A549 (cell line): Measurements from ENCODE around the gene EVC2. TPM values are rescaled to one million over a fixed set of nuclear protein-coding genes. Genes with fewer than 3 reads are reported as not detected.

ENCODE experiments used
- ATAC-seq, 2 experiments: fragments of 200-7000 bp in 1 of 2; fragments of >200 bp in 1 of 2; cut with Nextera tagmentation in 1 of 2; cut with Tn5 transposase in 1 of 2; 3 replicates each; pipeline versions ENCODE4 v1.8.0 to v1.9.1; 2018 to 2020; ENCODE audit warnings: mild to moderate bottlenecking in 1 of 2, moderate library complexity in 1 of 2
- CTCF ChIA-PET: fragments of 300-600 bp; sonication (Branson Sonifier 250); formaldehyde crosslinking; extraction: SDS; loops from one replicate; lab custom pipeline; 2021; ENCODE audit warnings: antibody characterized with exemption, inconsistent platforms; lab: Yijun Ruan, JAX
- POLR2A ChIA-PET: fragments of 350-600 bp; formaldehyde crosslinking; extraction: SDS; loops from one replicate; lab custom pipeline; 2021; ENCODE audit warnings: antibody characterized with exemption, inconsistent platforms; lab: Yijun Ruan, JAX
- DNase-seq, 2 experiments: peaks; one replicate each; pipeline versions ENCODE4 v3.0.0 to v3.0.0-alpha.2; 2011 to 2016; ENCODE audit warnings: low read depth in 1 of 2, low spot score in 1 of 2
- FAIRE-seq: peaks from 2 replicates; lab custom pipeline; 2011; peaks lifted over from hg19 to GRCh38; lab: Jason Lieb, UNC
- H3K27ac ChIP-seq, 2 experiments: fragments of >200 bp; sonication (Bioruptor Twin); formaldehyde crosslinking; 3 replicates each; pipeline ENCODE4 v1.5.1; 2016 to 2017
- H3K4me1 ChIP-seq: fragments of >200 bp; sonication (Bioruptor Twin); formaldehyde crosslinking; 3 replicates; pipeline ENCODE4 v1.6.1; 2016
- H3K4me2 ChIP-seq: fragments of >200 bp; sonication (Bioruptor Twin); formaldehyde crosslinking; 3 replicates; pipeline ENCODE4 v1.6.1; 2016
- H3K4me3 ChIP-seq: fragments of >200 bp; sonication (Bioruptor Twin); formaldehyde crosslinking; 3 replicates; pipeline ENCODE4 v1.5.1; 2016
- H3K9me3 ChIP-seq: fragments of >200 bp; sonication (Bioruptor Twin); formaldehyde crosslinking; 3 replicates; pipeline ENCODE4 v1.6.1; 2016
- BCL3 ChIP-seq: fragments of >200 bp; sonication (Bioruptor Twin); formaldehyde crosslinking; IDR thresholded peaks from 3 replicates; pipeline ENCODE4 v1.6.1; 2016
- EHMT2 ChIP-seq: fragments of 200-600 bp; sonication (generic); IDR thresholded peaks from 2 replicates; pipeline ENCODE4 v1.6.1; 2016; ENCODE audit warnings: antibody characterized with exemption, low read depth, mild to moderate bottlenecking, moderate library complexity
- ELK1 ChIP-seq: fragments of 150-350 bp; IDR thresholded peaks from 2 replicates; pipeline ENCODE4 v1.6.1; 2014; ENCODE audit warnings: low read depth, mild to moderate bottlenecking, low read length
- ESRRA ChIP-seq: fragments of 150-350 bp; IDR thresholded peaks from 2 replicates; pipeline ENCODE4 v1.6.1; 2014; ENCODE audit warnings: mild to moderate bottlenecking, low read length, borderline replicate concordance
- FOSL2 ChIP-seq, 2 experiments: fragments of 450-650 bp in 1 of 2; fragments of >200 bp in 1 of 2; sonication (Bioruptor Twin) in 1 of 2; formaldehyde crosslinking; IDR thresholded peaks; 2 replicates each; pipeline versions ENCODE4 v1.5.0 to v1.6.1; 2016 to 2020; ENCODE audit warnings: mild to moderate bottlenecking in 1 of 2, moderate library complexity in 1 of 2
- HMGXB4 ChIP-seq: fragments of 250-450 bp; sonication (Bioruptor Pico); IDR thresholded peaks from 2 replicates; pipeline ENCODE4 v1.5.0; 2021; ENCODE audit warnings: mild to moderate bottlenecking, moderate library complexity, borderline replicate concordance
- MAFK ChIP-seq: fragments of 450-650 bp; IDR thresholded peaks from 2 replicates; pipeline ENCODE4 v1.6.1; 2014; ENCODE audit not compliant: partially characterized antibody
- MAZ ChIP-seq: fragments of 150-350 bp; IDR thresholded peaks from 2 replicates; pipeline ENCODE4 v1.6.1; 2014; ENCODE audit warnings: antibody characterized with exemption, low read depth, low read length, borderline replicate concordance
- MYC ChIP-seq: IDR thresholded peaks from 2 replicates; pipeline ENCODE4 v1.6.1; 2012; ENCODE audit warnings: mild to moderate bottlenecking, inconsistent platforms, low read length, improper control_type of control experiment, borderline replicate concordance
- NPAS2 ChIP-seq: fragments of 250-450 bp; sonication (Bioruptor Pico); IDR thresholded peaks from 2 replicates; pipeline ENCODE4 v1.8.0; 2022; ENCODE audit warnings: mild to moderate bottlenecking, moderate library complexity, borderline replicate concordance
- PBX3 ChIP-seq: IDR thresholded peaks from 2 replicates; pipeline ENCODE4 v1.6.1; 2012
- PHF8 ChIP-seq: fragments of 200-600 bp; sonication (generic); IDR thresholded peaks from 2 replicates; pipeline ENCODE4 v1.6.1; 2016; ENCODE audit warnings: low read depth, mild to moderate bottlenecking, antibody characterized with exemption, moderate library complexity, borderline replicate concordance
- POLR2A ChIP-seq: IDR thresholded peaks from 2 replicates; pipeline ENCODE4 v1.6.1; 2012; ENCODE audit warnings: mild to moderate bottlenecking, low read length
- RARB ChIP-seq: fragments of 250-450 bp; sonication (Bioruptor Pico); IDR thresholded peaks from 2 replicates; pipeline ENCODE4 v1.8.0; 2021; ENCODE audit warnings: mild to moderate bottlenecking, moderate library complexity
- RCOR1 ChIP-seq: fragments of 150-350 bp; IDR thresholded peaks from 2 replicates; pipeline ENCODE4 v1.6.1; 2014; ENCODE audit warnings: antibody characterized with exemption, low read length, low read depth
- REST ChIP-seq: fragments of 200-600 bp; sonication (generic); IDR thresholded peaks from 2 replicates; pipeline ENCODE4 v1.6.1; 2016; ENCODE audit warnings: antibody characterized with exemption, mild to moderate bottlenecking, moderate library complexity
- RNF2 ChIP-seq: fragments of 200-600 bp; sonication (generic); IDR thresholded peaks from 2 replicates; pipeline ENCODE4 v1.6.1; 2016; ENCODE audit warnings: low read depth, mild to moderate bottlenecking, antibody characterized with exemption, moderate library complexity, borderline replicate concordance
- SREBF2 ChIP-seq: fragments of 450-650 bp; IDR thresholded peaks from 2 replicates; pipeline ENCODE4 v1.6.1; 2014; ENCODE audit warnings: mild to moderate bottlenecking, moderate library complexity
- ZNF302 ChIP-seq: fragments of 250-450 bp; sonication (Bioruptor Pico); IDR thresholded peaks from 2 replicates; pipeline ENCODE4 v1.9.0; 2021; ENCODE audit warnings: inconsistent platforms, mild to moderate bottlenecking, moderate library complexity
- ZSCAN20 ChIP-seq: fragments of 250-450 bp; sonication (Bioruptor Pico); IDR thresholded peaks from 2 replicates; pipeline ENCODE4 v1.8.0; 2022; ENCODE audit warnings: mild to moderate bottlenecking, moderate library complexity
- WGBS: methylation state at CpG from one replicate; pipeline ENCODE4 v1.1.6; 2017; ENCODE audit errors: missing lambda C conversion rate; 5-methylcytosine and 5-hydroxymethylcytosine counted together
- polyA plus RNA-seq, 4 experiments: library from polyadenylated mRNA; depleted of rRNA in 3 of 4; stranded (reverse); fragments of >200 nt; fragmentation: RNase III in 1 of 4; extraction: RNeasy Plus Mini Kit Qiagen cat#74134 plus additional on column Dnase treatment in 1 of 4; gene quantifications; 2 replicates in 3 of 4; 3 replicates in 1 of 4; pipeline ENCODE4 v1.2.3, GENCODE V29; 2011 to 2017

Gene EVC2
- polyA plus RNA-seq, 2 of the 4 experiments (the other 2 are of a cell fraction) = 0.96 to 1.5 TPM

- no peak for FAIRE-seq
- POLR2A ChIA-PET = no interaction called here
- TF ChIP-seq RCOR1 = no peak
- TF ChIP-seq SREBF2 = no peak
- no peak for TF ChIP-seq ZNF302 (CRISPR knock-in tag)
- TF ChIP-seq POLR2A = no peak
- TF ChIP-seq FOSL2 (IDR thresholded peaks at IDR 0.05) = no peak
- TF ChIP-seq FOSL2 (CRISPR knock-in tag; IDR thresholded peaks at IDR 0.05) = no peak
- no peak for TF ChIP-seq RNF2
- no peak for TF ChIP-seq ZSCAN20
- TF ChIP-seq, all 56 proteins: peak for 0
Observed at GRCh38 chr4:5700459-5700858, 7.9 kb downstream of the EVC2 start.

GRCh38 chr4:5696341-5696740 lies 12.0 kb downstream of the EVC2 start:
- no peak overlapping the region for H3K27ac ChIP-seq
- H3K4me1 ChIP-seq = no peaks in the 10 kb centered on the region
- no peak overlapping the region for H3K4me3 ChIP-seq
- WGBS = 97% methylated on average over 3 of the region's 11 CpGs
- H3K4me2 ChIP-seq = no peak overlapping the region
- TF ChIP-seq ELK1 = no peak
- no peak for TF ChIP-seq REST
- TF ChIP-seq PHF8 = no peak
- no peak for TF ChIP-seq BCL3
- no peak for TF ChIP-seq RARB (CRISPR knock-in tag)
- TF ChIP-seq ESRRA = no peak
- TF ChIP-seq MAFK = no peak
- TF ChIP-seq MYC = no peak
- TF ChIP-seq MAZ = no peak
- no peak for TF ChIP-seq RCOR1
- no peak for TF ChIP-seq NPAS2 (CRISPR knock-in tag)
- no peak for TF ChIP-seq PBX3
- TF ChIP-seq HMGXB4 = no peak
- TF ChIP-seq ZSCAN20 = no peak
- TF ChIP-seq EHMT2 = no peak
- no peak for DNase-seq
- no peak for FAIRE-seq
- H3K9me3 ChIP-seq = no peaks in the 10 kb centered on the region
- ChIA-PET CTCF (no interaction called here), POLR2A (no interaction called here)
- no peak for ATAC-seq

More at GRCh38 chr4:5700459-5700858, 7.9 kb downstream of the EVC2 start:
- Histone ChIP-seq H3K4me2 (no peak overlapping the region), H3K9me3 (no peaks in the 10 kb centered on the region), H3K4me1 (no peaks in the 10 kb centered on the region), H3K27ac (no peak overlapping the region), H3K4me3 (no peak overlapping the region)
- ATAC-seq (no peak), DNase-seq (no peak)
- CTCF ChIA-PET = no interaction called here
- WGBS = 98% methylated on average over 3 of the region's 5 CpGs
